HG02884 (cell line): Measurements from ENCODE around the gene RBM47.

Experiments used
- ATAC-seq: cut with Tn5 transposase; IDR thresholded peaks from one replicate; pipeline ENCODE4 v1.9.1; 2021; ENCODE audit warnings: mild to moderate bottlenecking, moderate library complexity; ENCODE audit not compliant: unreplicated experiment

The RBM47 gene

DNA sequence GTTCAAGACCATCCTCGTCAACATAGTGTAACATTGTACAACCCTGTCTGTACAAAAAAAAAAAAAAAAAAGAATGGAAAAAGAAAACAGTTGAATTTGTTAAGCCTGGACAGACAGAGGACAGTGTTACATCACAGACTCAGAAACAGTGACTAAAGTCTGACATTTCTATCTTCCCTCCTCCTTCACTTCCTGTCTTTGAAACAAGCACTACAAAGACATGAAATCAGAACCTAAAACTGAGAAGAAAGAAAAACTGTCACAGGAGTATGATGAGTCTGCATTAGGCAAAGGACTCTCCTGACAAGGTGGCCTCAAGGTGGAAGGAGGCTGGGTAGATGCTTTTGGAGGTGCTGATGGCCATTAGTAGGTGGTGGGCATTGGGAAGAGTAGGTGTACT is 126.7 kb downstream of the RBM47 start:
- peak; percentile 55 for ATAC-seq

DNA sequence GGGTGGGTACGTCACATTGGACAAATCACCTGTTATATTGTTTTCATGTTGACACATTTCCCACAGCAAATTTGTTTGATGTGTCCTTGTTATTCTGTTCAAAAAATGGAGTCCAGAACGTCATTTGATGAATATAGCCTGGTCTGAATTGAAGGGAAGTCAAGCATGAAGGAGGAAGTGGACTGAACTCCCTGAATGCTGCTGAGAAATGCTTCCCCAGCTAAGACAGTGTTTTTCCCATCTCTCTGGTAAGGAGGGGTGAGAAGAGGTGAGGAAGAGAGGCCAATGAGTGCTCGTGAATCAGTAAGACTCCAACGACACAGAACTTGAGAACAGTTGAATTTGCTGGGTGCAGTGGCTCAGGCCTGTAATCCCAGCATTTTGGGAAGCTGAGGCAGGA is 127.4 kb downstream of the RBM47 start:
- no peak for ATAC-seq

DNA sequence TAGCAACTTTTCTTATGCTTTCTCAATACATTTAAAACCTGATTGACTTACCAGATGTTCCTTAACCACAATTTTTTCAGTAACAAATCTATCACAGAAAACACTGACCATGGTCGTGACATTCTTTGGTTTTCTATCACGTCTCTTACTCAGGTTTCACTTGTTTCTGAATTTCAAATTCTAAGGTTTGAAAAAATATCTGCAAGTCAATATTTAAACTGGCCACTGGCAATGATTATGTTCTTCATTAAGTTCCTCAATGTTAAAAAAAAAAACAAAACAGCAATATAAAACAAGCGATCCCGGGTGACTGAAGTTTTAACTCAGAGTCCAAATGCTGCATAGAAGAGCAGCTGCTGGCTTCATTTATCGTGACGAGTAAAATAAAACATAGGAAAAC is 128.9 kb downstream of the RBM47 start:
- no peak for ATAC-seq

DNA sequence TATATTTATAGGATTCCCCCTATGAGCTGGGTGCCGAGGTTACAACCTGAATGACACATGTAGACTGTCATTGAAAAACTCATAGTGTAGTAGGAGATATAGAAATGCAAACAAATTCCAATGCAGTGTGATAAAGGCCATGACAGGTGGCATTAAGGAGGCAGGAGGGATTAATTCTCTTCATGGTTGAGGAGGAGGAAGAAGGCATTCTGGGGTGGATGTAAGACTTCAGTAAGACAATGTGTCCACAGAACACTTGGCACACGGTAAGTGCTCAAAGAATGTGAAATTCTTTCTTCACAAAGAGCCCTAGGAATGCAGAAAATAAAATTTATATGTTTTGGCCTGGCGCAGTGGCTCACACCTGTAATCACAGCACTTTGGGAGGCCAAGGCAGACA is 136.5 kb downstream of the RBM47 start:
- ATAC-seq = no peak

DNA sequence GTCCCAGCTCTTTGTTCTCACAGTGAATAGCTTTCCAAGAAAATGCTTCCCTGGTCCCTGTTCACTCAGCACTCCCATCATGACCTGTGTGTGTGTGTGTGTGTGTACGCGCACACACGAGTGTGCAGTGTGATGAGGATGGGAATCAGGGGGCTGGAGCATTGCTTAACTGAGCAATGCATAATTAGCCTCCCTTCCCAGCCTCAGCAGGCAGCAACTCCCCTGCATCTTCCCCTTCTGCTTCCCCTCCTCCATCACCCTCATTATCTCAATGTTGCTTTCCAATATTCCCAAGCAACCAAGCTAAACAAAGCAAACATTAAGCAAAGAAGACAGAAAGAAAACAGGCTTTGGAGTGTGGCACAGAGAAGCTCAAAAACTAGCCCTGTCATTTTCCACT is 137.0 kb downstream of the RBM47 start:
- ATAC-seq = no peak

DNA sequence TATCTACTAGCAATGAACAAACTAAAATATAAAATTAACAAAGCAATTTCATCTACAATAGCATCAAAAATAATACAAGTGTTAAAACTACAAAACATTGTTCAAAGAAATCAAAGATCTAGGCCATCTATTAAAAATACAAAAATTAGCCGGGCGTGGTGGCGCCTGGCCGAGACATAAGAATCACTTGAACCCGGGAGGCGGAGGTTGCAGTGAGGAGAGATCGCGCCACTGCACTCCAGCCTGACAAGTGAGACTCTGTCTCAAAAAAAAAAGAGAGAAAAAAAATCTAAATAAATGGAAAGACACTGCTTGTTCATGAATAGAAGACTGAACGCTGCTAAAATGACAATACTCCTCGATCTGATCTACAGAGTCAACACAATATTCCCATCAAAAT is 139.2 kb downstream of the RBM47 start:
- ATAC-seq = no peak

DNA sequence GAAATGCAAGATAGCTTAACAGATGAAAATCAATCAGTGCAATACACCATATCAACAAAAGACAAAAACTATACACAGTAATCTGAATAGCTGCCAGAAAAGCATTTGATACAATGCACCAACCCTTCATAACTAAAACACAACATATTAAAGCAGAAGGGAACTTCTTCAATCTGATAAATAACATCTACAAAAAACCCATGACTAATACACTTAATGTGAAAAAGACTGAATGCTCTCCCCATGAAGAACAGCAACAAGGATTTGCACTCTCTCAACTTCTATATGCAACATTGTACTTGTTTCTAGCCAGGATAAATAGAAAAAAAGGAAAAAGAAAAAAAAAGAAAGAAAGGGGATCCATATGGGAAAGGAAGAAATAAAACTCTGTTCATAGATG is 139.7 kb downstream of the RBM47 start:
- no peak for ATAC-seq

DNA sequence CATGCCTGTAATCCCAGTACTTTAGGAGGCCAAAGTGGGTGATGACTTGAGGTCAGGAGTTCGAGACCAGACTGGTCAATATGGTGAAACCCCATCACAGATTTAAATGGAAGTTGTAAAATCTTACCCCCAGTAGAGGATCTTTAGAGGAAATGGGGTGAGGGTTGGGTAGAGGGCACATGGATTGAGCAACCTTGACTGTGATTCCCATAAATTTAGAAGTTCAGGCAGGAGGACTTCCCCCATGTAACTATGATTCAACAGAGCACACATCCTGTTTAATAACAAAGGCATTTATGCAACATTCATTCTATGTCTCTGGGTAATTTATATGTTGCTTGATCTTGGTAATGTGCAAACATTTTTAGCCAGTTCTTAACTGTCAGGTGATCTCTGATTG is 143.1 kb downstream of the RBM47 start:
- no peak for ATAC-seq

DNA sequence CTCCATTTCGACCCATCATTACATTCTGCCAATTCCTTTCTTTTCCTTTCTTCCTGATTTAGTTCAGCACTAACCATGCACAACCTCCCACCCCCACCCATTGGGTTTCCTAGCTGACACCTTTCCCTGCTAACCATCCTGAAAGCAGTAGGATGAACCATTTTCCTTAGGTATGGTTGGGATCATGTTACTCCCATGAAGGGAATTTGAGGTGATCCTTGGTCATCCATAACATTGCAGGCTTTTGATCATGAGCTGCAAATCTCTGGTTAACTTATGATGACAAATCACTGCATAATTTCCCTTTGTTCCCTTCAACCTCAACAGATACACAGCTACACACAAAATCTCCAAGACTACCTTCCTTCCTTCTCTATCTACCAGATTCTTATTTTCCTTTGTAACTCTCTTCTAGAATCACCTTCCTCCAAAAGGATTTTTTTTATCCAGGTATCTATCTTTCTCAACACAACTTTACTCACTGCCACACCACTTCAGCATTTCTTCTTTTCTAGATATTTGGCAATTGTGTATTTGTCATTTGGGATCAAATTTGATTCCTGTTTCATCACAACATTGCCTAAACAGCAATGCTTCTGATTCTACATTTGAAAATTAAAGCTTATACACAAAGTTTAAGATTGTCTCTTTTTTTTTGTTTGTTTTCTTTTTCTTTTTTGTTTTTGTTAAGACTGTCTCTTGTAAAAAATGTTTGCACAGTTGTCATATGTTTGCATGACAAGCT is 145.1 kb downstream of the RBM47 start:
- no peak for ATAC-seq

DNA sequence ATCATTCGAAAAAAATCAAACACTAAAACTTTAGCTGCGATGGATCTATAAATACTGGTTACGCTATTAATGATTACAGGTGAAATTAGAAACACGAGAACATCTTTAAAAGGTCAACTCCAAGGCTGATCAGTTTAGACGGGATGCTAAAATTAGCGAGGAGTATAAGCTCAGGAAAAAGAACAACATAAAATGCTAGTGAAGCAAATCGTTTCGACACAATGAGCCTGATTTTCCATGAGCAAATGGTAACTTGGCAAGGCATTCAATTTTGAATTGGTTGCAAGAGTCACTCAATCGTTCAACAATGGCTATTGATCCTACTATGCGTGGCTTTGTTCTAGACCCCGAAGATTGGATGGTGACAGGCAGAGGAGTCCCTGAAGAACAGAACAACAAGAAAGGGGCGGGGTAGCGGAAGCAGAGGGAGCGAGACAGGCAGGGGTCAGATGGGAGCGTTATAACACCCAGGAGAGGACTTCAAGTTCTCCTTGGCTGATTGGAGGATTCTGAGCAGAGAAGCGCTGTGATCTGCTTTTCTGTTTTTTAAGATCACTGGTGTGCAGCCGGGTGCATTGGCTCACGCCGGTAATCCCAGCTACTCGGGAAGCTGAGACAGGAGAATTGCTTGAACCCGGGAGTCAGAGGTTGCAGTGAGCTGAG is 146.5 kb downstream of the RBM47 start:
- ATAC-seq = no peak

DNA sequence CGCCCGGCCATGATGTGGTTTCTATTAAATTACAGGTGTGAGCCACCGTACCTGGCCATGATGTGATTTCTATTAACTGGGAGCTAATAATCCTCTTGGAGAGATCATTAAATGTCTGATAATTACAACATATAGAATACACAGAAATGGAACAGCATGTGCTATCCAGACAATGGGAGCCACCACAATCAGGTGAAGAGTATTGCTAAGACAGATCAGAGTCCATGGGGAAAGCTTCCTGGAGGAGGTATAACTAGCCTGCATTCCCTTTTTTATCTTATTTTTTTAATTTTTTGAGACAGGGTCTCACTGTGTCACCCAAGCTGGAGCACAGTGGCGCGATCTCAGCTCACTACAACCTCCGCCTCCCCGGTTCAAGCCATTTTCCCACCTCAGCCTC is 147.7 kb downstream of the RBM47 start:
- ATAC-seq = no peak

DNA sequence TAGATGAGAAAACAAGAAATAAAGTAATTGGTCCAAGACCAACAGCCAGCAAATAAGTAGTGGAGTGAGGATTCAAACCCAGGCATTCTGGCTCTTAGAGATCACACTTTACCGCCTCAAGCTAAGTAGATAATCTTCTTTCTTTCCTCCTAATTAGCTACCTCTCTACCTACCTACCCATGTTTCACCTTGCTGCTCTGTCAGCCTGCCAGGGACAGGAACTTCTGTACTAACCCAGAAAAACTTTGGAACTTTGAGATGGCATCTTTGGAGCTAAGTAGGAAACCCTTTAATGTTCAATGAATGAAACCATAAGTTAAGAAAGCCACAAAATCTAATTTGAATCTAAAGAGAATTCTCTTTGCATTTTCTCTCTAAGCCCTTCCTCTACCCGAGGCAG is 149.4 kb downstream of the RBM47 start:
- no peak for ATAC-seq

DNA sequence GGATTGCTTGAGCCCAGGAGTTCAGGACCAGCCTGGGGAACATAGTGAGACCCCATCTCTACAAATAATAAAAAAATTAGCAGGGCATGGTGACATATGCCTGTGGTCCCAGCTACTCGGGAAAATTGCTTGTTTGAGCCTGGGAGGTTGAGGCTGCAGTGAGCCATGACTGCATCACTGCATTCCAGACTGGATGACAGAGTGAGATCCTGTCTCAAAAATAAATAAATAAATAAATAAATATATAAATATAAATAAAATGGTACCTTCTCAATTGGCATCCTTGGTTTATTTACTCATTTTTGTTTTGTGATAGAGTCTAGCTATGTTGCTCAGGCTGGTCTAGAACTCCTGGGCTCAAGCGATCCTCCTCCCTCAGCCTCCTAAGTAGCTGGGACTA is 150.3 kb downstream of the RBM47 start:
- no peak for ATAC-seq

DNA sequence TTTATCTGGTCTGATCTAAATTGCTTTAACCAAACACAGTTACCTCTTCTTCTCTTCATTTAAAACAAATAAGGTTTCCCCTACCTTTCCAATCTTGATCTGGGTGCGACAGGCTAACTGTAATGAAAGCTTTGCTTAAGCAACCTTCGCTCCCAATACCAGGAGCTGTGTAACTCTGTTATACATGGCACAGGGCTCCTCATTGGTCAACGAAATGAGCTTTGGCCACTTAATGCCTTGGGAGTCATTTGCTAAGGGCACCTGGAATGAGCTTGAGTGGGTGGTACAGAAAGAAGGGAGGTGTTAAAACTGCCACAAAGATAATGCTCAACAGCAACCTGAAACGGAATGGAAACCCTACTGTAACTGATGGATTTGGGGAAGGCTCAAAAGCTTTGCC is 154.1 kb downstream of the RBM47 start:
- ATAC-seq = no peak

DNA sequence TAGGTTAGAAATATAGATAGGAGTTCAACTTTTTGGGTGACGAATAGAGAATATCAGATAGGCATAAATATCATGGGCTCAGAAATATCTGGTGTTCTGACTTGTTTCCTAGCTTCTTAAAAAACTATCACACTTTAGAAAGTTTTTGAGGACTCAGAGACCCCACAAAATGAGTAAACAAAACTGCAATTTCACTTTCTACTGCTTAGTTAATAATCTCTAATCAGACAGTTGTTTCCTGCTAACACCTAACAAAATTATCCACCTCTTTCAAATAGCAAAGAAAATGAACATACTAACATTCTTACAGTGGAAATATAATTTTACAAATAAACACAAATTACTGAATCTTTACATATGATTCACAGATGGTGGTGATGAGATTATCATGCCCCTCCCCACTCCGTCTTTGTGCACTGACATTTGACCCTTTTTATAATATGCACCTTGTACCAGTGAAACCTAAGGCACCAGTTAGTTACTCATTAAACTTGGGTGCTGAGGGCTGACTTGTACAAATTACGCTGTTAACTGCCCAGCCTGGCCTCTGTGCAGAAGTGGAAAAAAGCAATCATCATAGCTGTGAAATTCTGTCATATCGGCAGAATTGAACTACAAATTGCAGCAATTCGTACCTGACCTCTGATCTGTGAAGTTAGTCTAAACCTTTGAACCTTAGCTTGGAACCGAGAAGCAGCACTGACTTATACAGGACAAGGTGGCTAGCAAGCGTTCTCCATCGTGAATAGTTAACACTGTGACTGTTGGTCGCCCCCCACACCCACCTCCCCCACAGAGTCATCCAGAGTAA is 155.9 kb downstream of the RBM47 start:
- no peak for ATAC-seq

DNA sequence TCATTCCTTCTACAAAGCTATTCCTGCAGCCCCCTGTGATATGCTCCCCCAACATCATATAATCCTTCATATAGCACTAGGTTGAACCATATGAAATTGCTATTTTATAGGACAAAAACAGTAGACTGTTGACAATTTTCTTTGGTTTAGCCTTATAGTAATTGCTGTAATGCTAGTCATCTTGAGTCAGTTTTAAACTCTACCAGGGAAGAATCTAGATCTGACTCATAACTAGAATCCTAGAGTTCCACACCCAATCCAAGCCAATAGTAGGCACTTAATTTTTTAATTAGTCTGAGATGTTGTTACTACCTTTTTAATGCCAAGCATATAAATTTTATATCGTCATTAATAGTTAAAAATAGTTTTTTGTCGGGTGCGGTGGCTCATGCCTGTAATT is 157.7 kb downstream of the RBM47 start:
- ATAC-seq = no peak

DNA sequence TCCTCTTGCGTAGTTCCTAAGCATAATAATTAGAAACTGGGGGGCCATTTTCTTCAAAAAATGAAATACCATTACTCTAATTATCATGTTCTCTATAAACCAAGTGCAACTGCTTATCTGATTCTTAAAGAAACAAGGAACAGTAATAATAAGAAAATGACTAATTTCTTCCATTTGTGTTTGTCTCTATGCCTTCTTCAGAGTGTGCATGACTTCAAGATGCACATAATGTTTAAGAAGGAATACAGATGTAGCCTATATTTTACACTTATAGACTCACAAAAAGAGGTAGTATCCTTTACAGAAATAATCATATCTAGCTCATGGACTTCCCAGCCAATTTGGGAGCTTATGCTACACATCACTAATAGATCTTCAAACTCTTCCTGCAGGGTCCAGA is 162.9 kb downstream of the RBM47 start:
- no peak for ATAC-seq

DNA sequence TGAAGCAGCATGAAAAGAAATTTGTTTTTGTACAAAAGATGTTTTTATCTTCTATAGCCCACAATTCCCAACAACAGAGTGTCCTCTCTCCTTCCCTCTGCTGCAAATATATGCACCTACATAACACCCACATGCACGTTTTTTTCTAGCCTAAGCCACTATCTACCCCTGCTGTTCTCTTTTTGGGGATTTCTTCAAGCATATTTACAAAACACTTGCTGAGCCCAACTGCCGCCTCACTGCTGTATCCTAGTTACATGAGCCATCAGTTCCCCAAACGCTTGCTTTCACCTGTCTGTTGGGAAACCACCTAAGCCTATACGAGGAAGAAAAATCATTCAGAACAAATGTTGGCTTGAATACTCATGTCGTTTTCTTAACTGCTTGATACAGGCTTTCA is 167.3 kb downstream of the RBM47 start:
- ATAC-seq = peak; percentile 79

DNA sequence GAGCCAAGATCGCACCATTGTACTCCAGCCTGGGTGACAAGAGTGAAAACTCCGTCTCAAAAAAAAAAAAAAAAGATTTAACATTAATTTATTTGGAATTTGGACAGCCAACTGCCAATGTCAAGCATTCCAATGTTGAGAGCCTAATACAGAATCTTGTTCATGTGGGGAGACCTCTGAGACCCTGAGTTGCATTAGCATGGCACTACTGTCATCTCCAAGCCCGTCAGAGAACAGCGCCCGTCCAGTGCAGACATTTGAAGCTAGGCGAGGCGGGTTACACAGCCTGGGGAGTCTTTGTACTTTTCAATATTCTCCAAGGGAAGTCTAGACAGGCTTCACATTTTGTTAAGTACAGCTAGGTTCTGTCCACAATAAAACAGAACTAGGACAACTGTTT is 167.8 kb downstream of the RBM47 start:
- no peak for ATAC-seq

DNA sequence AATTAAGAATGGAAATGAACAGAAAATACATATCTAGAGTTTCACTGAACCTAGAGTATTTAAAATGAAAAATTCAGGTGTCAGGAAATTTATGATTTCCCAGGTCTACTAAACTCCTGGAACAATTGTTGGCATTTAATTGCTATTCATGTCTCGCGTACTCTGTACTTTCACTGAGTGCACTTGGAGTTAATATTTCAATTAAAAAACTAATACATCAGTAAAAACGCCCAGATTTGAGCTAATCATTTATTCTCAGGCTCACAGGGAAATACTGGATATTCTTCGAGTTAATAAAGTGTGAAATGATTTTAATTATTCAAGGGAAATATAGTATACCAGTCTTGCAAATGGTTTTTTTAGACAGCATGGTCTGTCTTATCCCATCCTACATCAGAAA is 168.6 kb downstream of the RBM47 start:
- no peak for ATAC-seq

DNA sequence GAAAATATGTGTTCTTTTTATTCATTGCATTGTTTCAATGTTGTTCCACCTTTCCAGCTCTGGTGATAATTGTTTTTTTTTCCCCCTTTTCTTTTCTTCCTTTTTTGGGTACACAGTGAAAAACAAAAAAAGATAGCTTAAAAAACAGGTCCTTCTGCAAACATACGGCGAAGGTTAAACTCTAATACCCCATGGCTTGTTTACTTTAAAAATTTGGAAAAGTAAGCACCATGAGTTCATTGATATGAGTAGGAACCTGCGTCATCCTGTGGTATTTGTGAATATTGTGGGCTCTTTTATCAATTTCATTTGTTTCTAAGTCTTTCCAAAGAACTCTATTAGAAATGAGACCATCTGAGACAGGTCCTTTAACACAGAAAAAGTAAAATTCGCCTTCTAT is 171.0 kb downstream of the RBM47 start:
- no peak for ATAC-seq

DNA sequence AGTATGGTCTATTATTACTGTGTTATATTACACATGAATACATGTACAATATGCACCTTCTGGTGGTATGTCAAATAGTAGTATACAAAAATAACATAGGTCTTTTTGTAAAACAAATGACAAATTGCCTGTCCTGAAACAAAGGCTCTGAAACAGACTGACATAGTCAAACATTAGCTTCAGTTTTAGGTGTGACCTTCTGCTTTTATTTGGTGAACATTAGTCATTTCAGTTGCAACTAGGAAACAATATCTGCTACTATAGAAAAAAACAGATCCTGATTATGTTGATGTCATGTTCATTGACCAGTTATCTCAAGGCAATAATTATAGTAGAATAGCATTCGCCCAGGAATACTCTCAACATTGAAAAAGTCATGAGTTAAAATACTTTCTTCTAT is 171.6 kb downstream of the RBM47 start:
- ATAC-seq = no peak
